ENCODE data around the gene RRAS2. TPM values are rescaled to one million over a fixed set of nuclear protein-coding genes. Genes with fewer than 3 reads are reported as not detected.

The RRAS2 gene
- polyA plus RNA-seq, 1 of the 3 experiments (the other 2 are of a cell fraction), result 53.3 TPM

- Histone ChIP-seq H4K20me1 (ENCODE audit: insufficient read depth) (no peaks in the 10 kb centered on the region), H2AFZ (ENCODE audit: low read depth) (no peak overlapping the region), H3K79me2 (ENCODE audit: insufficient read depth) (no peaks in the 10 kb centered on the region), H3K27me3 (ENCODE audit: insufficient read depth) (no peaks in the 10 kb centered on the region), H3K4me2 (no peak overlapping the region), H3K4me1 (ENCODE audit: control insufficient read depth in 1 of 2, insufficient read depth in 2 of 2, low read depth in 1 of 2, low read length in 1 of 2) (peaks cover 9 to 15% of the 10 kb centered on the region in 2 experiments; a peak in 3 of 4 replicates), H3K9ac (no peak overlapping the region), H3K36me3 (replicated peaks in 1 of 2; ENCODE audit: control insufficient read depth in 1 of 2, insufficient read depth in 2 of 2, low read length in 1 of 2) (no peaks in the 10 kb centered on the region), H3K9me3 (no peaks in the 10 kb centered on the region), H3K27ac (ENCODE audit: low read depth in 2 of 2, low read length in 1 of 2) (no peak overlapping the region), H3K9me2 (no peaks in the 10 kb centered on the region), H3F3A (replicated peaks; ENCODE audit: insufficient read depth) (peaks cover 10% of the 10 kb centered on the region), H3K4me3 (ENCODE audit: low read depth in 2 of 2, low read length in 1 of 2) (no peak overlapping the region)
- ChIA-PET POLR2A (no interaction called here), CTCF (no interaction called here)
- no peak for TF ChIP-seq ELF1 (IDR thresholded peaks at IDR 0.05)
- TF ChIP-seq POLR2AphosphoS5 (IDR thresholded peaks at IDR 0.05; ENCODE audit: low read depth, low read length), result no peak
- TF ChIP-seq YY1 (IDR thresholded peaks at IDR 0.05; ENCODE audit: low read depth), result no peak
- TF ChIP-seq MEF2A (IDR thresholded peaks at IDR 0.05; ENCODE audit: borderline replicate concordance, low read depth), result no peak
- TF ChIP-seq EZH2phosphoT487 (IDR thresholded peaks at IDR 0.05; ENCODE audit: borderline replicate concordance, low read depth), result no peak
- no peak for TF ChIP-seq GABPA (IDR thresholded peaks at IDR 0.05; ENCODE audit: low read depth)
- no peak for TF ChIP-seq CTCF (IDR thresholded peaks at IDR 0.05)
- TF ChIP-seq, protein P1, sequence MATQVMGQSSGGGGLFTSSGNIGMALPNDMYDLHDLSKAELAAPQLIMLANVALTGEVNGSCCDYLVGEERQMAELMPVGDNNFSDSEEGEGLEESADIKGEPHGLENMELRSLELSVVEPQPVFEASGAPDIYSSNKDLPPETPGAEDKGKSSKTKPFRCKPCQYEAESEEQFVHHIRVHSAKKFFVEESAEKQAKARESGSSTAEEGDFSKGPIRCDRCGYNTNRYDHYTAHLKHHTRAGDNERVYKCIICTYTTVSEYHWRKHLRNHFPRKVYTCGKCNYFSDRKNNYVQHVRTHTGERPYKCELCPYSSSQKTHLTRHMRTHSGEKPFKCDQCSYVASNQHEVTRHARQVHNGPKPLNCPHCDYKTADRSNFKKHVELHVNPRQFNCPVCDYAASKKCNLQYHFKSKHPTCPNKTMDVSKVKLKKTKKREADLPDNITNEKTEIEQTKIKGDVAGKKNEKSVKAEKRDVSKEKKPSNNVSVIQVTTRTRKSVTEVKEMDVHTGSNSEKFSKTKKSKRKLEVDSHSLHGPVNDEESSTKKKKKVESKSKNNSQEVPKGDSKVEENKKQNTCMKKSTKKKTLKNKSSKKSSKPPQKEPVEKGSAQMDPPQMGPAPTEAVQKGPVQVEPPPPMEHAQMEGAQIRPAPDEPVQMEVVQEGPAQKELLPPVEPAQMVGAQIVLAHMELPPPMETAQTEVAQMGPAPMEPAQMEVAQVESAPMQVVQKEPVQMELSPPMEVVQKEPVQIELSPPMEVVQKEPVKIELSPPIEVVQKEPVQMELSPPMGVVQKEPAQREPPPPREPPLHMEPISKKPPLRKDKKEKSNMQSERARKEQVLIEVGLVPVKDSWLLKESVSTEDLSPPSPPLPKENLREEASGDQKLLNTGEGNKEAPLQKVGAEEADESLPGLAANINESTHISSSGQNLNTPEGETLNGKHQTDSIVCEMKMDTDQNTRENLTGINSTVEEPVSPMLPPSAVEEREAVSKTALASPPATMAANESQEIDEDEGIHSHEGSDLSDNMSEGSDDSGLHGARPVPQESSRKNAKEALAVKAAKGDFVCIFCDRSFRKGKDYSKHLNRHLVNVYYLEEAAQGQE (IDR thresholded peaks at IDR 0.05; ENCODE audit: low read depth, low read length), result no peak
- no peak for TF ChIP-seq MAX (IDR thresholded peaks at IDR 0.05; ENCODE audit: low read depth)
- no peak for TF ChIP-seq TEAD4 (IDR thresholded peaks at IDR 0.05; ENCODE audit: borderline replicate concordance, insufficient read depth)
- TF ChIP-seq FOXM1 (IDR thresholded peaks at IDR 0.05; ENCODE audit: low read depth), result no peak
- TF ChIP-seq EP300 (IDR thresholded peaks at IDR 0.05; ENCODE audit: borderline replicate concordance in 1 of 2, low read depth in 1 of 2, low read length in 1 of 2), result no peak
- TF ChIP-seq TCF12 (IDR thresholded peaks at IDR 0.05), result no peak
- no peak for TF ChIP-seq USF2 (IDR thresholded peaks at IDR 0.05; ENCODE audit: borderline replicate concordance, low read depth, low read length)
- no peak for TF ChIP-seq SIN3A (IDR thresholded peaks at IDR 0.05; ENCODE audit: borderline replicate concordance, low read depth, low read length)
- TF ChIP-seq RAD21 (IDR thresholded peaks at IDR 0.05; ENCODE audit: low read length), result no peak
- TF ChIP-seq RFX5 (IDR thresholded peaks at IDR 0.05; ENCODE audit: low read length), result no peak
- DNase-seq, result no peak
Observed at GRCh38 chr11:14371249-14371648, 12.3 kb upstream of the RRAS2 start.

All from SK-N-SH (cell line).